ENCODE measurements around the gene LDB2.

The LDB2 gene

GRCh38 chr4:16802044-16802443 is 96.4 kb downstream of the LDB2 start:
- no peak for DNase-seq (ENCODE audit: low read depth)

GRCh38 chr4:16801356-16801755 is 97.1 kb downstream of the LDB2 start:
- DNase-seq (ENCODE audit: low read depth), result no peak

- DNase-seq (ENCODE audit: low read depth), result peak; percentile 4
Observed at GRCh38 chr4:16794816-16795445, 103.5 kb downstream of the LDB2 start.

GRCh38 chr4:16791460-16791859 is 107.0 kb downstream of the LDB2 start:
- no peak for DNase-seq (ENCODE audit: low read depth)

GRCh38 chr4:16790508-16790907 is 107.9 kb downstream of the LDB2 start:
- no peak for DNase-seq (ENCODE audit: low read depth)

- DNase-seq (ENCODE audit: low read depth), result no peak
Observed at GRCh38 chr4:16788868-16789267, 109.6 kb downstream of the LDB2 start.

- no peak for DNase-seq (ENCODE audit: low read depth)
Observed at GRCh38 chr4:16785793-16786527, 112.5 kb downstream of the LDB2 start.

- DNase-seq (ENCODE audit: low read depth), result no peak
Observed at GRCh38 chr4:16783119-16783518, 115.3 kb downstream of the LDB2 start.

- no peak for DNase-seq (ENCODE audit: low read depth)
Observed at GRCh38 chr4:16779028-16779675, 119.3 kb downstream of the LDB2 start.

GRCh38 chr4:16777726-16778125 is 120.7 kb downstream of the LDB2 start:
- no peak for DNase-seq (ENCODE audit: low read depth)

GRCh38 chr4:16775411-16776154 is 122.9 kb downstream of the LDB2 start:
- DNase-seq (ENCODE audit: low read depth), result no peak

GRCh38 chr4:16772366-16772850 is 126.0 kb downstream of the LDB2 start:
- DNase-seq (ENCODE audit: low read depth), result no peak

GRCh38 chr4:16770710-16771285 is 127.6 kb downstream of the LDB2 start:
- DNase-seq (ENCODE audit: low read depth), result no peak

GRCh38 chr4:16767861-16768260 is 130.6 kb downstream of the LDB2 start:
- no peak for DNase-seq (ENCODE audit: low read depth)

GRCh38 chr4:16767251-16767650 is 131.2 kb downstream of the LDB2 start:
- DNase-seq (ENCODE audit: low read depth), result no peak

GRCh38 chr4:16765546-16765945 is 132.9 kb downstream of the LDB2 start:
- no peak for DNase-seq (ENCODE audit: low read depth)

- DNase-seq (ENCODE audit: low read depth), result no peak
Observed at GRCh38 chr4:16764622-16765021, 133.8 kb downstream of the LDB2 start.

- no peak for DNase-seq (ENCODE audit: low read depth)
Observed at GRCh38 chr4:16760617-16761363, 137.7 kb downstream of the LDB2 start.

- no peak for DNase-seq (ENCODE audit: low read depth)
Observed at GRCh38 chr4:16759931-16760582, 138.4 kb downstream of the LDB2 start.

- no peak for DNase-seq (ENCODE audit: low read depth)
Observed at GRCh38 chr4:16758816-16759215, 139.6 kb downstream of the LDB2 start.

GRCh38 chr4:16758255-16758654 is 140.2 kb downstream of the LDB2 start:
- no peak for DNase-seq (ENCODE audit: low read depth)
